IPS-11a (cell line): ENCODE results near the gene ECD.

Source experiments
- H3K4me3 ChIP-seq: one replicate; pipeline ENCODE4 v1.5.1; 2013; ENCODE audit warnings: low read depth, low read length, control low read depth

Gene ECD

GRCh38 chr10:73099141-73099540 is 68.7 kb downstream of the ECD start:
- no peak overlapping the region for H3K4me3 ChIP-seq

- H3K4me3 ChIP-seq, result peak overlapping the region; percentile 88
Measured at GRCh38 chr10:73097305-73097670, 70.5 kb downstream of the ECD start.

GRCh38 chr10:73096449-73097304 is 71.1 kb downstream of the ECD start, which contains the start of gene P4HA1:
Gene P4HA1 (minus strand): TSS chr10:73096866. CDS start chr10:73074883, 21,983 bp downstream.
- peak within 1 kb of the TSS; percentile 88 for H3K4me3 ChIP-seq

GRCh38 chr10:73096041-73096448 is 71.8 kb downstream of the ECD start:
- H3K4me3 ChIP-seq, result peak overlapping the region; percentile 88

- H3K4me3 ChIP-seq, result peak overlapping the region; percentile 88
Measured at GRCh38 chr10:73095481-73096021, 72.3 kb downstream of the ECD start.

DNA sequence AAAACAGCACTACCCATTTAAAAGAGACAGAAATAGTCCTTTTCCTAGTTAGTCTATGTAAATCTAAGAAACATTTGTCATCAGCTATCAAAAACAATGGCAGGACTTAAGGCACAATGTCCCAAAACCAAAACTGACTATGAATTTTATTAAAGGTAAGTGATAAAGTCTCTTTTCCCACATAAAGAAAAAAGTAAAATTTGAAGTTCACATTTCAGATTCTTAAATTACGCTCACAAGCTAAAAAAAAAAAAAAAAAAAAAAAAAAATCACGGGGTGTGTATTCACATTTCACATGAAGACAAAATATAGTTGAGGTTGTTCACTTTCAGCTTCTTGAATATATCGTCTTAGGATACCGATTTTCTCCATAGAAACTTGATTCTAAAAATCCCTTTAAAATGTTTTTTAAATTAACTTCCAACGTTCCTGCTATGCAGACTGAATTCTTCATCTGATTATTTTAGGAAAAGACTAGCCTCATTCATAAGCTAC is 72.8 kb downstream of the ECD start:
- H3K4me3 ChIP-seq, result peak overlapping the region; percentile 88

DNA sequence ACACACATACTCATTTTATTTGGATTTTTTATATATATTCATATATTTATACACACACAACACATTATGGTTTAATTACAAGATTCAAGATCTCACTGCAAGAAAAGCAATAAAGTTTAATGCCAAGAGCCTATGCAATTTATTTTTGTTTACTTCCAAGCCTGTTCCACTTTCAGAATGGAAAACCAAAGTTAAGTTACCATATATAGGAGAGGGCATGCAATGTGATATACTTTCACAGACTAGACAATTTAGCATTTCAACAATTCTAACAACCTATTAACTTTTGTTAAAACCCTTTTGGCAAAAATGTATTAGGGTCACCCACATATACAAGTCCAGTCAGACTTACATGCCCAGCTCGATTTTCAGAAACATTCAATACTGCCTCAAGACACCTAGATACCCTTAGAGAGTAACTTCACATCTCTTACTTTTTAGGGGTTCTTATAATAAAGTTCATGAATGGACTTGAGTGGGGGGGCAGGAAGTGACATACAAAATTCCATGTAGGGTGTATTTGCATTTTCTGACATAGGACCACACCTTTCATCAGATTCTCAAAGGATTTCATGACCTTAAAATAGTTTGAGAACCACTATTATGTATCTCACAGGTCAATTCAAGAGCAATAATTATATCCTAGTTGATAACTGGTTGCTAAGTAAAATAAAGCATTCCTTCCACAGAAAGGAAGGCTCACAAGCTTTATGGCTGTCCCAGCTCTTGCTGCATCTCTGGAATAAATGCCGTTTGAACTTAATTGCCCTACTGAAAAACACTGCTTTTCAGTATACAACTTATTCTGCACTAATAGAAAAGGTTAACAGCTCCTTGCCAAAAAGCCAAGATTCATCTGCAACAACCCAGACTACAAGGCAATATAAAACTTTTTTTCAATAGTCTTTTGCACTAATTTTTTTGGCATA is 73.6 kb downstream of the ECD start:
- H3K4me3 ChIP-seq, result no peak overlapping the region

- H3K4me3 ChIP-seq, result no peak overlapping the region
Measured at GRCh38 chr10:73092830-73093229, 75.0 kb downstream of the ECD start.

DNA sequence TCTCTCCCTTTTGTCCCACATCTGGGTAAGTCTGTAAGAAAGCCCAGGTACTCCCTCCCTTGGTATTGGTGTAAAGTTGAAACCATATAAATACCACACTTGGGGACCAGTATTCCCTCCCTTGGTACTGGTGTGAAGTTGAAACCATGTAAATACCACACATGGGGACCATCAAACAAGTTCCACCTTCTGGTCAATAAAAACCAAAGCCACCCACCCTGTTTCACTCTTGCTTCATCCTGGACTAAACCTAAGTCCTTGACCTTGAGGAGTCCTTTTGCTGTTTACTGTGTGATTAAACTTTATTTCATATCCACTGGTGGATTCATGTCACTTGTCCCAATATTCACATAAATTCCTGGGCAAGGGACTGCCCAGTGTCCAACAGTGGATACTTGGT is 79.5 kb downstream of the ECD start:
- H3K4me3 ChIP-seq, result no peak overlapping the region

DNA sequence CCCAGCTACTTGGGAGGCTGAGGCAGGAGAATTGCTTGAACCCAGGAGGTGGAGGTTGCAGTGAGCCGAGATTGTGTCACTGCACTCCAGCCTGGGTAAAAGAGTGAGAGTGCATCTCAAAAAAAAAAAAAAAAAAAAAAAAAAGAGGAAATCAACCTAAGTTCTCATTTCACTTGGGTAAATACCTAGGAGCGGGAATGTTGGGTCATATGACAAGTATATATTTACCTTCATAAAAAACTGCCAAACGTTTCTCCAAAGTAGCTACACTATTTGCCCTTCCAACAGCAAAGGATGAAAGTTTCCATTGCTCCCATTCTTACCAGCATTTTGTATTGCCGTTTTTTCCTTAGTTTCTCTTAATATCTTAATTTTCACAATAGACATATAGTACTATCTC is 81.0 kb downstream of the ECD start:
- no peak overlapping the region for H3K4me3 ChIP-seq

DNA sequence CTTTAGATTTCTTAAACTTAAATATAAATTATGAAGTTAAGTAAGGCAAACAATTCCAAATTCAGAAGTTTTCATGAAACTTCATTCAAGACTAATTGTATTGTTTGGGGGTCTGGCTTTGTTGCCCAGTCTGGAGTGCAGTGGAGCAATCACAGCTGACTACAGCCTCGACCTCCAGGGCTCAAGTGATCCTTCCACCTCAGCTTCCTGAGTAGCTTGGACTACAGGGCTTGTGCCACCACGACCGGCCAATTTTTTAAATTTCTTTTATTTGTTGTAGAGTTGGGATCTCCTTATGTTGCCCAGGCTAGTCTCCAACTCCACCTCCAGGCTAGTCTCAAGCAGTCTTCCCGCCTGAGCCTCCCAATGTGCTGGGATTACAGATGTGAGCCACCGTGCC is 83.6 kb downstream of the ECD start:
- H3K4me3 ChIP-seq, result no peak overlapping the region
